OCI-LY3 (cell line): ENCODE measurements around the gene DSCAM.

ENCODE experiments used
- H2AFZ ChIP-seq: fragments of 200-600, 300-600 bp; shearing (Covaris generic); 2 replicates; pipeline ENCODE4 v1.6.0; 2014; ENCODE audit warnings: antibody characterized with exemption, low read depth, low read length
- H3K27ac ChIP-seq: fragments of 200-600, 300-600 bp; sonication (generic); 2 replicates; pipeline ENCODE4 v1.5.1; 2014; ENCODE audit warnings: mild to moderate bottlenecking, low read length, moderate library complexity, mixed read lengths
- H3K27me3 ChIP-seq: fragments of 200-600, 300-600 bp; sonication (generic); 2 replicates; pipeline ENCODE4 v1.6.1; 2014; ENCODE audit warnings: low read depth, low read length, mixed read lengths
- H3K36me3 ChIP-seq: fragments of 200-600, 300-600 bp; sonication (generic); replicated peaks from 2 replicates; pipeline ENCODE3; 2014; ENCODE audit warnings: low read depth, low read length, mixed read lengths
- H3K4me1 ChIP-seq: fragments of 300-600, 200-600 bp; sonication (generic); 2 replicates; pipeline ENCODE4 v1.6.1; 2014; ENCODE audit warnings: low read length, mixed read lengths
- H3K4me2 ChIP-seq: fragments of 200-600, 300-600 bp; sonication (generic); 2 replicates; pipeline ENCODE4 v1.6.1; 2014; ENCODE audit warnings: low read length, mixed read lengths
- H3K4me3 ChIP-seq: fragments of 300-600, 200-600 bp; sonication (generic); 2 replicates; pipeline ENCODE4 v1.5.1; 2014; ENCODE audit warnings: antibody characterized with exemption, mild to moderate bottlenecking, low read length, moderate library complexity
- H3K79me2 ChIP-seq: fragments of 300-600, 200-600 bp; shearing (Covaris generic); 2 replicates; pipeline ENCODE4 v1.6.1; 2014; ENCODE audit warnings: mild to moderate bottlenecking, low read length, mixed read lengths
- H3K9ac ChIP-seq: fragments of 300-600, 200-600 bp; shearing (Covaris generic); 2 replicates; pipeline ENCODE4 v1.6.0; 2014; ENCODE audit warnings: mild to moderate bottlenecking, low read length, moderate library complexity
- H3K9me3 ChIP-seq: fragments of 200-600, 300-600 bp; shearing (Covaris generic); 2 replicates; pipeline ENCODE4 v1.6.1; 2014; ENCODE audit warnings: low read length, mixed read lengths; ENCODE audit not compliant: insufficient read depth
- H4K20me1 ChIP-seq: fragments of 200-600, 300-600 bp; sonication (generic); 2 replicates; pipeline ENCODE4 v1.6.1; 2016; ENCODE audit warnings: low read length, mixed read lengths; ENCODE audit not compliant: insufficient read depth
- CTCF ChIP-seq: fragments of 200-600, 300-600 bp; sonication (generic); IDR thresholded peaks from 2 replicates; pipeline ENCODE4 v1.5.1; 2014; ENCODE audit warnings: antibody characterized with exemption, low read length, low read depth
- EZH2phosphoT487 ChIP-seq: fragments of 200-600 bp; shearing (Covaris generic); IDR thresholded peaks from 2 replicates; pipeline ENCODE4 v1.6.1; 2018; ENCODE audit warnings: antibody characterized with exemption, mixed run types, low read depth

Gene DSCAM

GRCh38 chr21:40016234-40016633, 830.7 kb downstream of the DSCAM start:
- no peak overlapping the region for H3K4me2 ChIP-seq
- no peak overlapping the region for H3K27ac ChIP-seq
- H3K36me3 ChIP-seq = no peaks in the 10 kb centered on the region
- H3K4me3 ChIP-seq = no peak overlapping the region
- no peaks in the 10 kb centered on the region for H3K4me1 ChIP-seq
- no peaks in the 10 kb centered on the region for H3K27me3 ChIP-seq
- no peaks in the 10 kb centered on the region for H3K9me3 ChIP-seq
- H2AFZ ChIP-seq = no peak overlapping the region
- TF ChIP-seq EZH2phosphoT487 (no peak), CTCF (no peak)
- no peak overlapping the region for H3K9ac ChIP-seq
- no peaks in the 10 kb centered on the region for H4K20me1 ChIP-seq
- no peaks in the 10 kb centered on the region for H3K79me2 ChIP-seq

- no peak for TF ChIP-seq CTCF
- no peak for TF ChIP-seq EZH2phosphoT487
- no peak overlapping the region for H3K9ac ChIP-seq
- H3K4me1 ChIP-seq = no peaks in the 10 kb centered on the region
These were observed 831.1 kb downstream of the DSCAM start for GRCh38 chr21:40015818-40016217.

GRCh38 chr21:40014394-40014793, 832.6 kb downstream of the DSCAM start:
- H3K4me3 ChIP-seq = no peak overlapping the region
- H3K9me3 ChIP-seq = no peaks in the 10 kb centered on the region
- no peaks in the 10 kb centered on the region for H4K20me1 ChIP-seq
- no peaks in the 10 kb centered on the region for H3K79me2 ChIP-seq
- TF ChIP-seq CTCF (no peak), EZH2phosphoT487 (no peak)
- no peaks in the 10 kb centered on the region for H3K27me3 ChIP-seq
- no peak overlapping the region for H3K9ac ChIP-seq
- no peak overlapping the region for H3K4me2 ChIP-seq
- H2AFZ ChIP-seq = no peak overlapping the region
- no peaks in the 10 kb centered on the region for H3K36me3 ChIP-seq
- H3K4me1 ChIP-seq = no peaks in the 10 kb centered on the region
- H3K27ac ChIP-seq = no peak overlapping the region

More at GRCh38 chr21:40015818-40016217, 831.1 kb downstream of the DSCAM start:
- no peak overlapping the region for H3K27ac ChIP-seq
- no peak overlapping the region for H3K4me2 ChIP-seq
- H3K79me2 ChIP-seq = no peaks in the 10 kb centered on the region
- H3K4me3 ChIP-seq = no peak overlapping the region
- H3K36me3 ChIP-seq = no peaks in the 10 kb centered on the region
- no peaks in the 10 kb centered on the region for H3K9me3 ChIP-seq
- H2AFZ ChIP-seq = no peak overlapping the region
- no peaks in the 10 kb centered on the region for H3K27me3 ChIP-seq
- H4K20me1 ChIP-seq = no peaks in the 10 kb centered on the region

GRCh38 chr21:40013001-40013735, 833.8 kb downstream of the DSCAM start:
- TF ChIP-seq CTCF (no peak), EZH2phosphoT487 (no peak)
- no peak overlapping the region for H3K27ac ChIP-seq
- H2AFZ ChIP-seq = no peak overlapping the region
- no peaks in the 10 kb centered on the region for H4K20me1 ChIP-seq
- H3K4me2 ChIP-seq = no peak overlapping the region
- H3K79me2 ChIP-seq = no peaks in the 10 kb centered on the region
- H3K9ac ChIP-seq = no peak overlapping the region
- no peaks in the 10 kb centered on the region for H3K36me3 ChIP-seq
- H3K9me3 ChIP-seq = no peaks in the 10 kb centered on the region
- H3K4me3 ChIP-seq = no peak overlapping the region
- no peaks in the 10 kb centered on the region for H3K27me3 ChIP-seq
- H3K4me1 ChIP-seq = no peaks in the 10 kb centered on the region
